Ishikawa (cell line): Measurements from ENCODE around the gene PCDH11Y.
"Not testable (repeated sequence)": the region's sequence is repeated elsewhere in the genome, so short reads cannot be mapped to it uniquely, and the experiment has no call there.

Source experiments
- EGR1 ChIP-seq: IDR thresholded peaks from 2 replicates; pipeline ENCODE4 v1.6.1; 2012
- TEAD4 ChIP-seq: IDR thresholded peaks from 2 replicates; pipeline ENCODE4 v1.6.1; 2012
- TF ChIP-seq, protein P1 (sequence below): IDR thresholded peaks from 2 replicates; pipeline ENCODE4 v1.6.1; 2012

Gene PCDH11Y, protein sequence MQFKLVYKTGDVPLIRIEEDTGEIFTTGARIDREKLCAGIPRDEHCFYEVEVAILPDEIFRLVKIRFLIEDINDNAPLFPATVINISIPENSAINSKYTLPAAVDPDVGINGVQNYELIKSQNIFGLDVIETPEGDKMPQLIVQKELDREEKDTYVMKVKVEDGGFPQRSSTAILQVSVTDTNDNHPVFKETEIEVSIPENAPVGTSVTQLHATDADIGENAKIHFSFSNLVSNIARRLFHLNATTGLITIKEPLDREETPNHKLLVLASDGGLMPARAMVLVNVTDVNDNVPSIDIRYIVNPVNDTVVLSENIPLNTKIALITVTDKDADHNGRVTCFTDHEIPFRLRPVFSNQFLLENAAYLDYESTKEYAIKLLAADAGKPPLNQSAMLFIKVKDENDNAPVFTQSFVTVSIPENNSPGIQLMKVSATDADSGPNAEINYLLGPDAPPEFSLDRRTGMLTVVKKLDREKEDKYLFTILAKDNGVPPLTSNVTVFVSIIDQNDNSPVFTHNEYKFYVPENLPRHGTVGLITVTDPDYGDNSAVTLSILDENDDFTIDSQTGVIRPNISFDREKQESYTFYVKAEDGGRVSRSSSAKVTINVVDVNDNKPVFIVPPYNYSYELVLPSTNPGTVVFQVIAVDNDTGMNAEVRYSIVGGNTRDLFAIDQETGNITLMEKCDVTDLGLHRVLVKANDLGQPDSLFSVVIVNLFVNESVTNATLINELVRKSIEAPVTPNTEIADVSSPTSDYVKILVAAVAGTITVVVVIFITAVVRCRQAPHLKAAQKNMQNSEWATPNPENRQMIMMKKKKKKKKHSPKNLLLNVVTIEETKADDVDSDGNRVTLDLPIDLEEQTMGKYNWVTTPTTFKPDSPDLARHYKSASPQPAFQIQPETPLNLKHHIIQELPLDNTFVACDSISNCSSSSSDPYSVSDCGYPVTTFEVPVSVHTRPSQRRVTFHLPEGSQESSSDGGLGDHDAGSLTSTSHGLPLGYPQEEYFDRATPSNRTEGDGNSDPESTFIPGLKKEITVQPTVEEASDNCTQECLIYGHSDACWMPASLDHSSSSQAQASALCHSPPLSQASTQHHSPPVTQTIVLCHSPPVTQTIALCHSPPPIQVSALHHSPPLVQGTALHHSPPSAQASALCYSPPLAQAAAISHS (N-terminal part only)

DNA sequence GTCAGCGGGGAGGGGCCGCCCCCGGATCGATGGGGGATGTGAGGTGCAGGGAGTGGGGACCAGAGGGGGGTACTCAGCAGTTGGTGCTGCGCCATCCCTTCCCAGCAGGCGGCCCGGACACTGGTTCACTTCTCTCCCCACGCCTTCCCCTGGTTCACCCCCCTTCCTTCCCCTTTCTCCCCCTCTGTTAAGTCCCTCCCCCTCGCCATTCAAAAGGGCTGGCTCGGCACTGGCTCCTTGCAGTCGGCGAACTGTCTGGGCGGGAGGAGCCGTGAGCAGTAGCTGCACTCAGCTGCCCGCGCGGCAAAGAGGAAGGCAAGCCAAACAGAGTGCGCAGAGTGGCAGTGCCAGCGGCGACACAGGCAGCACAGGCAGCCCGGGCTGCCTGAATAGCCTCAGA is at the start of gene PCDH11Y:
PCDH11Y (plus strand) TSS at position 240 of the 400 bp plus-strand sequence. CDS start 56,804 bp downstream, outside the sequence.
- TF ChIP-seq, protein P1, sequence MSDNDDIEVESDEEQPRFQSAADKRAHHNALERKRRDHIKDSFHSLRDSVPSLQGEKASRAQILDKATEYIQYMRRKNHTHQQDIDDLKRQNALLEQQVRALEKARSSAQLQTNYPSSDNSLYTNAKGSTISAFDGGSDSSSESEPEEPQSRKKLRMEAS = not testable (repeated sequence)
- not testable (repeated sequence) for TF ChIP-seq EGR1, TEAD4
